Measurements from ENCODE around the gene ALDOC.

The ALDOC gene

DNA sequence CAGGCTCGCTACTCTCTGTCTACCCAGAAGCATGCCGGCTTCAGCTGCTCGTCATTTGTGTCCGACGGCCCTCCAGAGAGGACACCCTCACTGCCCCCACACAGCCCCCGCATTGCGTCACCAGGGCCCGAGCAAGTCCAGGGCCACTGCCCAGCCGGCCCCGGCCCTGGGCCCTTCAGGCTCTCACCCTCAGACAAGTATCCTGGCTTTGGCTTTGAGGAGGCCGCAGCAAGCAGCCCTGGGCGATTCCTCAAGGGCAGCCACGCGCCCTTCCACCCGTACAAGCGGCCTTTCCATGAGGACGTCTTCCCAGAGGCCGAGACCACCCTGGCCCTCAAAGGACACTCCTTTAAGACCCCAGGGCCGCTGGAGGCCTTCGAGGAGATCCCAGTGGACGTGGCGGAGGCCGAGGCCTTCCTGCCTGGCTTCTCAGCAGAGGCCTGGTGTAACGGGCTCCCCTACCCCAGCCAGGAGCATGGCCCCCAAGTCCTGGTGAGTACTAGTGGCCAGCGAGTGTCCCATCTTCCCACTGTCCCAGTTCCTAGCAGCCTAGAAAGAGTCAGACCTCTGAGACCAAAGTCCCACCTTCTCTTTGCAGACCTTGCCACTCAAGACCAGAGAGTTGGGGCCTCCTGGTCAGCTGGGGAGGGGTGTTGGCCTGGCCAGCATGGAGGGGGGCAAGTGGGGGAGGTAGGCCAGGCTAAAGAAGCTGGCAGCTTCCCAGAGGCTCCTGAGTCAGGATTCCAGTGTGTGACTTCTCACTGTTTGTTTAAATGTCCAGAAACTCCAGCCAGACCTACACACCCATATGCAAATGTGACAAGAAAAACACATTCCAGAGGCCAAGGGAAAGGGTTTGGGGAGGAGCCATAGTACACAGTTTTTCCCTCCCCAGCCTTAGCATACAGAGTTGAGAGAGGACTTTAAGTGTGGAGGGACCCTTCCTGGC is 51.9 kb downstream of the ALDOC start:
- TF ChIP-seq CTCF (IDR thresholded peaks at IDR 0.05; ENCODE audit: insufficient read depth, low read length, missing control alignments), result no peak
- DNase-seq (ENCODE audit: low read depth, low spot score), result peak; percentile 38
- H3K4me3 ChIP-seq (ENCODE audit: low read depth, low read length), result no peak overlapping the region
- ChIA-PET POLR2A (no interaction called here), CTCF (interaction anchor here (1.0 to 5.2 kb wide), 7 partner anchors 10 to 121 kb away, joined by 3 to 33 read pairs (median 4); partner anchors contain the start of gene BLTP2)

- ChIA-PET POLR2A (no interaction called here), CTCF (interaction anchor here (1.0 kb wide), 1 partner anchor 13 kb away, joined by 4 read pairs; no protein-coding TSS in a partner anchor)
- DNase-seq (ENCODE audit: low read depth, low spot score), result no peak
- no peak for TF ChIP-seq CTCF (IDR thresholded peaks at IDR 0.05; ENCODE audit: insufficient read depth, low read length, missing control alignments)
- H3K4me3 ChIP-seq (ENCODE audit: low read depth, low read length), result no peak overlapping the region
Measured at GRCh38 chr17:28523876-28524275, 52.8 kb downstream of the ALDOC start.

DNA sequence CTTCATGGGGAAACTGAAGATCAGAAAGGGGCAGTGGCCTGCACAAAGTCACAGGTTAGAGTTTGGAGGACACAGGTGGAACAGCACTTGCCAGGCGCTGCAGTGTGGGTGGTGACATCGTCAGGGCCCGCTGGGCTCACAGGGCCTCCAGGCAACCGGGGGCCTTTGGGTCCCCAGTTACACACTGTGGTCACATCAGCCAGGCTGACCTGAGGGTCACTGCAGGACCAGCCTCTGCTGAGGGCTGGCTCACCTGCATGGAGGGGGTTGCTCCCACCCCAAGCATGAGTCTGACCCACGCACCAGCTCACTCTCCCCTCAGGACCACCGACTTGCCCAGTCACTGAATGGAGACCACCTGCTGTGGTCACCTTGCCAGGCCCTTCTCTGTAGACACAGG is 53.5 kb downstream of the ALDOC start:
- POLR2A ChIA-PET, result no interaction called here
- CTCF ChIA-PET, result no interaction called here

More for the DNA sequence above, 53.5 kb downstream of the ALDOC start:
- DNase-seq (ENCODE audit: low read depth, low spot score), result no peak
- TF ChIP-seq CTCF (IDR thresholded peaks at IDR 0.05; ENCODE audit: insufficient read depth, low read length, missing control alignments), result no peak
- H3K4me3 ChIP-seq (ENCODE audit: low read depth, low read length), result no peak overlapping the region
